GM23338 (cell line): ENCODE data around the gene CMSS1. TPM values are rescaled to one million over a fixed set of nuclear protein-coding genes. Genes with fewer than 3 reads are reported as not detected.

Experiments
- ATAC-seq: fragments of 200-7000 bp; cut with Tn5 transposase; 3 replicates; pipeline ENCODE4 v1.9.1; 2020
- DNase-seq: peaks from one replicate; pipeline ENCODE4 v3.0.0-alpha.2; 2015; ENCODE audit warnings: low spot score
- H2AFZ ChIP-seq: fragments of 200-600 bp; sonication (generic); 2 replicates; pipeline ENCODE4 v1.8.0; 2016; ENCODE audit warnings: antibody characterized with exemption, mild to moderate bottlenecking, moderate library complexity
- H3F3A ChIP-seq: fragments of 200-600 bp; sonication (generic); replicated peaks from 2 replicates; pipeline ENCODE4 v1.8.0; 2017; ENCODE audit warnings: antibody characterized with exemption, mixed run types, low read depth
- H3K27ac ChIP-seq: fragments of 200-600 bp; sonication (generic); 2 replicates; pipeline ENCODE4 v1.6.1; 2016; ENCODE audit warnings: low read depth
- H3K27me3 ChIP-seq: fragments of 200-600 bp; sonication (generic); 2 replicates; pipeline ENCODE4 v1.8.0; 2016; ENCODE audit warnings: mild to moderate bottlenecking, mixed run types, moderate library complexity; ENCODE audit not compliant: insufficient read depth
- H3K36me3 ChIP-seq: fragments of 200-600 bp; sonication (generic); 2 replicates; pipeline ENCODE4 v1.8.0; 2016; ENCODE audit warnings: mild to moderate bottlenecking; ENCODE audit not compliant: insufficient read depth
- H3K4me1 ChIP-seq: fragments of 200-600 bp; sonication (generic); 2 replicates; pipeline ENCODE4 v1.8.0; 2016; ENCODE audit warnings: mild to moderate bottlenecking, moderate library complexity; ENCODE audit not compliant: insufficient read depth
- H3K4me2 ChIP-seq: fragments of 200-600 bp; sonication (generic); 2 replicates; pipeline ENCODE4 v1.7.1; 2017; ENCODE audit warnings: mixed run types
- H3K4me3 ChIP-seq: fragments of 200-600 bp; sonication (generic); 2 replicates; pipeline ENCODE4 v1.6.1; 2016; ENCODE audit warnings: mixed run types
- H3K79me2 ChIP-seq: fragments of 200-600 bp; sonication (generic); replicated peaks from 2 replicates; pipeline ENCODE4 v1.8.0; 2017; ENCODE audit warnings: mild to moderate bottlenecking; ENCODE audit not compliant: insufficient read depth
- H3K9me2 ChIP-seq: fragments of 200-600 bp; sonication (generic); 2 replicates; pipeline ENCODE4 v1.8.0; 2017; ENCODE audit not compliant: insufficient read depth
- H4K20me1 ChIP-seq: fragments of 200-600 bp; sonication (generic); replicated peaks from 2 replicates; pipeline ENCODE4 v1.8.0; 2017; ENCODE audit warnings: mild to moderate bottlenecking; ENCODE audit not compliant: insufficient read depth
- H3K27ac Mint-ChIP-seq: 2 replicates; pipeline ENCODE4 v1.8.0; 2020; ENCODE audit warnings: inconsistent platforms, mild to moderate bottlenecking, moderate library complexity, mixed read lengths
- H3K27me3 Mint-ChIP-seq: 3 replicates; pipeline ENCODE4 v1.8.0; 2022; ENCODE audit warnings: low read depth, mild to moderate bottlenecking, moderate library complexity, mixed read lengths, inconsistent platforms; ENCODE audit not compliant: insufficient read depth, poor library complexity
- H3K36me3 Mint-ChIP-seq: 3 replicates; pipeline ENCODE4 v1.8.0; 2021; ENCODE audit warnings: low read depth, mild to moderate bottlenecking, inconsistent platforms, moderate library complexity, mixed read lengths
- H3K4me1 Mint-ChIP-seq: 3 replicates; pipeline ENCODE4 v1.8.0; 2020; ENCODE audit warnings: mild to moderate bottlenecking, inconsistent platforms, mixed read lengths
- H3K4me3 Mint-ChIP-seq: 3 replicates; pipeline ENCODE4 v1.8.0; 2021; ENCODE audit warnings: moderate library complexity, mild to moderate bottlenecking, inconsistent platforms, mixed read lengths
- H3K9me3 Mint-ChIP-seq: 3 replicates; pipeline ENCODE4 v1.8.0; 2020; ENCODE audit warnings: moderate library complexity, mild to moderate bottlenecking, inconsistent platforms, mixed read lengths
- CTCF ChIP-seq, 2 experiments: fragments of 200-600 bp in 1 of 2; sonication (generic) in 1 of 2; conservative IDR thresholded peaks; 2 replicates each; pipeline versions ENCODE4 v1.5.1 to v1.6.1; 2016 to 2017; ENCODE audit warnings: antibody characterized with exemption in 2 of 2, low read depth in 2 of 2, mild to moderate bottlenecking in 2 of 2, moderate library complexity in 1 of 2
- POLR2AphosphoS5 ChIP-seq: IDR thresholded peaks from 2 replicates; pipeline ENCODE4 v1.6.1; 2016; ENCODE audit warnings: antibody characterized with exemption, low read depth
- STAT1 ChIP-seq: IDR thresholded peaks from one replicate; pipeline ENCODE4 v1.6.1; 2016; ENCODE audit warnings: antibody characterized with exemption; ENCODE audit not compliant: unreplicated experiment
- ZNF114 ChIP-seq: fragments of 250-450 bp; sonication (Bioruptor Pico); IDR thresholded peaks from 2 replicates; pipeline ENCODE4 v1.5.0; 2020; ENCODE audit warnings: mild to moderate bottlenecking, moderate library complexity
- ZNF331 ChIP-seq: fragments of 250-450 bp; sonication (Bioruptor Pico); IDR thresholded peaks from 2 replicates; pipeline ENCODE4 v1.5.0; 2020; ENCODE audit warnings: low read depth, mild to moderate bottlenecking, moderate library complexity
- polyA plus RNA-seq: library from polyadenylated mRNA; unstranded; fragments of >200 nt; fragmentation: Nextera tagmentation; extraction: Ambion mirVana; gene quantifications from 2 replicates; pipeline ENCODE4 v1.2.1, GENCODE V29; 2016
- total RNA-seq: library from RNA; depleted of rRNA; stranded (reverse); fragments of >200 nt; shearing (Covaris generic); gene quantifications from 2 replicates; pipeline ENCODE4 v1.2.3, GENCODE V29; 2014
- TF ChIP-seq, protein P1 (sequence below): fragments of 250-450 bp; sonication (Bioruptor Pico); IDR thresholded peaks from 2 replicates; pipeline ENCODE4 v1.5.0; 2020; ENCODE audit warnings: mild to moderate bottlenecking, moderate library complexity
- TF ChIP-seq, protein P2 (sequence below): IDR thresholded peaks from 2 replicates; pipeline ENCODE4 v1.6.1; 2016; ENCODE audit warnings: antibody characterized with exemption
- TF ChIP-seq, protein P3 (sequence below): IDR thresholded peaks from one replicate; pipeline ENCODE4 v1.6.1; 2018; ENCODE audit warnings: antibody characterized with exemption; ENCODE audit not compliant: unreplicated experiment

CMSS1 gene
- total and polyA plus RNA-seq, 2 experiments from 2014 or later: 39.4 to 187 TPM

DNA sequence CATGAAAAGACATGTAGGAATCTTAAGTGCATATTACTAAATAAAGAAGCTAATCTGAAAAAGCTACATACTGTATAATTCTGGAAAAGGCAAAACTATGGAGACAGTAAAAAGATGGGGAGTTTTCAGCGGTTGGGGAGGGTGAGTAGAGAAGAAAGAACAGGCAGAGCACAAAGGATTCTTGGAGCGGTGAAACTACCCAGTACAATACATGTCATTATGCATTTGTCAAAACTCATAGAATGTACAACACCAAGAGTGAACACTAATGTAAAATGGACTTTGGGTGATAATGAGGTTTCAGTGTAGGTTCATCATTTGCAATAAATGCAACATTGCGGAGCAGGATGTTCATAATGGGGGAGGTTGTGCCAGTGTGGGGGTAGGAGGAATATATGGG lies 45.5 kb upstream of the CMSS1 start (continued):
- TF ChIP-seq, protein P1, sequence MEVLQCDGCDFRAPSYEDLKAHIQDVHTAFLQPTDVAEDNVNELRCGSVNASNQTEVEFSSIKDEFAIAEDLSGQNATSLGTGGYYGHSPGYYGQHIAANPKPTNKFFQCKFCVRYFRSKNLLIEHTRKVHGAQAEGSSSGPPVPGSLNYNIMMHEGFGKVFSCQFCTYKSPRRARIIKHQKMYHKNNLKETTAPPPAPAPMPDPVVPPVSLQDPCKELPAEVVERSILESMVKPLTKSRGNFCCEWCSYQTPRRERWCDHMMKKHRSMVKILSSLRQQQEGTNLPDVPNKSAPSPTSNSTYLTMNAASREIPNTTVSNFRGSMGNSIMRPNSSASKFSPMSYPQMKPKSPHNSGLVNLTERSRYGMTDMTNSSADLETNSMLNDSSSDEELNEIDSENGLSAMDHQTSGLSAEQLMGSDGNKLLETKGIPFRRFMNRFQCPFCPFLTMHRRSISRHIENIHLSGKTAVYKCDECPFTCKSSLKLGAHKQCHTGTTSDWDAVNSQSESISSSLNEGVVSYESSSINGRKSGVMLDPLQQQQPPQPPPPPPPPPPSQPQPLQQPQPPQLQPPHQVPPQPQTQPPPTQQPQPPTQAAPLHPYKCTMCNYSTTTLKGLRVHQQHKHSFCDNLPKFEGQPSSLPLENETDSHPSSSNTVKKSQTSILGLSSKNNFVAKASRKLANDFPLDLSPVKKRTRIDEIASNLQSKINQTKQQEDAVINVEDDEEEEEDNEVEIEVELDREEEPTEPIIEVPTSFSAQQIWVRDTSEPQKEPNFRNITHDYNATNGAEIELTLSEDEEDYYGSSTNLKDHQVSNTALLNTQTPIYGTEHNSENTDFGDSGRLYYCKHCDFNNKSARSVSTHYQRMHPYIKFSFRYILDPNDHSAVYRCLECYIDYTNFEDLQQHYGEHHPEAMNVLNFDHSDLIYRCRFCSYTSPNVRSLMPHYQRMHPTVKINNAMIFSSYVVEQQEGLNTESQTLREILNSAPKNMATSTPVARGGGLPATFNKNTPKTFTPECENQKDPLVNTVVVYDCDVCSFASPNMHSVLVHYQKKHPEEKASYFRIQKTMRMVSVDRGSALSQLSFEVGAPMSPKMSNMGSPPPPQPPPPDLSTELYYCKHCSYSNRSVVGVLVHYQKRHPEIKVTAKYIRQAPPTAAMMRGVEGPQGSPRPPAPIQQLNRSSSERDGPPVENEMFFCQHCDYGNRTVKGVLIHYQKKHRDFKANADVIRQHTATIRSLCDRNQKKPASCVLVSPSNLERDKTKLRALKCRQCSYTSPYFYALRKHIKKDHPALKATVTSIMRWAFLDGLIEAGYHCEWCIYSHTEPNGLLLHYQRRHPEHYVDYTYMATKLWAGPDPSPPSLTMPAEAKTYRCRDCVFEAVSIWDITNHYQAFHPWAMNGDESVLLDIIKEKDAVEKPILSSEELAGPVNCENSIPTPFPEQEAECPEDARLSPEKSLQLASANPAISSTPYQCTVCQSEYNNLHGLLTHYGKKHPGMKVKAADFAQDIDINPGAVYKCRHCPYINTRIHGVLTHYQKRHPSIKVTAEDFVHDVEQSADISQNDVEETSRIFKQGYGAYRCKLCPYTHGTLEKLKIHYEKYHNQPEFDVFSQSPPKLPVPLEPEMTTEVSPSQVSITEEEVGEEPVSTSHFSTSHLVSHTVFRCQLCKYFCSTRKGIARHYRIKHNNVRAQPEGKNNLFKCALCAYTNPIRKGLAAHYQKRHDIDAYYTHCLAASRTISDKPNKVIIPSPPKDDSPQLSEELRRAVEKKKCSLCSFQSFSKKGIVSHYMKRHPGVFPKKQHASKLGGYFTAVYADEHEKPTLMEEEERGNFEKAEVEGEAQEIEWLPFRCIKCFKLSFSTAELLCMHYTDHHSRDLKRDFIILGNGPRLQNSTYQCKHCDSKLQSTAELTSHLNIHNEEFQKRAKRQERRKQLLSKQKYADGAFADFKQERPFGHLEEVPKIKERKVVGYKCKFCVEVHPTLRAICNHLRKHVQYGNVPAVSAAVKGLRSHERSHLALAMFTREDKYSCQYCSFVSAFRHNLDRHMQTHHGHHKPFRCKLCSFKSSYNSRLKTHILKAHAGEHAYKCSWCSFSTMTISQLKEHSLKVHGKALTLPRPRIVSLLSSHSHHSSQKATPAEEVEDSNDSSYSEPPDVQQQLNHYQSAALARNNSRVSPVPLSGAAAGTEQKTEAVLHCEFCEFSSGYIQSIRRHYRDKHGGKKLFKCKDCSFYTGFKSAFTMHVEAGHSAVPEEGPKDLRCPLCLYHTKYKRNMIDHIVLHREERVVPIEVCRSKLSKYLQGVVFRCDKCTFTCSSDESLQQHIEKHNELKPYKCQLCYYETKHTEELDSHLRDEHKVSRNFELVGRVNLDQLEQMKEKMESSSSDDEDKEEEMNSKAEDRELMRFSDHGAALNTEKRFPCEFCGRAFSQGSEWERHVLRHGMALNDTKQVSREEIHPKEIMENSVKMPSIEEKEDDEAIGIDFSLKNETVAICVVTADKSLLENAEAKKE: no peak

- Mint-ChIP-seq H3K4me3 (no peak overlapping the region), H3K27ac (no peak overlapping the region), H3K36me3 (no peaks in the 10 kb centered on the region), H3K4me1 (peaks cover 9% of the 10 kb centered on the region), H3K9me3 (no peaks in the 10 kb centered on the region), H3K27me3 (no peaks in the 10 kb centered on the region)
- H3K4me2 ChIP-seq: no peak overlapping the region
- H3F3A ChIP-seq: no peaks in the 10 kb centered on the region
- H3K4me3 ChIP-seq: no peak overlapping the region
- H3K27me3 ChIP-seq: no peaks in the 10 kb centered on the region
- no peak overlapping the region for H2AFZ ChIP-seq
- no peak overlapping the region for H3K27ac ChIP-seq
- H3K9me2 ChIP-seq: peaks cover 25% of the 10 kb centered on the region
- H3K4me1 ChIP-seq: peaks cover 6% of the 10 kb centered on the region; the same call in 1 of the 2 replicates
- no peaks in the 10 kb centered on the region for H3K79me2 ChIP-seq
- H4K20me1 ChIP-seq: no peaks in the 10 kb centered on the region
- ATAC-seq: no peak
- no peak for DNase-seq
- H3K36me3 ChIP-seq: no peaks in the 10 kb centered on the region
- TF ChIP-seq POLR2AphosphoS5 (no peak), CTCF (conservative IDR thresholded peaks at IDR 0.05; ENCODE audit: low read depth in 2 of 2) (no peak), ZNF114 (no peak), ZNF331 (CRISPR knock-in tag) (no peak), STAT1 (no peak)
- TF ChIP-seq, protein P2, sequence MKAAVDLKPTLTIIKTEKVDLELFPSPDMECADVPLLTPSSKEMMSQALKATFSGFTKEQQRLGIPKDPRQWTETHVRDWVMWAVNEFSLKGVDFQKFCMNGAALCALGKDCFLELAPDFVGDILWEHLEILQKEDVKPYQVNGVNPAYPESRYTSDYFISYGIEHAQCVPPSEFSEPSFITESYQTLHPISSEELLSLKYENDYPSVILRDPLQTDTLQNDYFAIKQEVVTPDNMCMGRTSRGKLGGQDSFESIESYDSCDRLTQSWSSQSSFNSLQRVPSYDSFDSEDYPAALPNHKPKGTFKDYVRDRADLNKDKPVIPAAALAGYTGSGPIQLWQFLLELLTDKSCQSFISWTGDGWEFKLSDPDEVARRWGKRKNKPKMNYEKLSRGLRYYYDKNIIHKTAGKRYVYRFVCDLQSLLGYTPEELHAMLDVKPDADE: no peak
- TF ChIP-seq, protein P3, sequence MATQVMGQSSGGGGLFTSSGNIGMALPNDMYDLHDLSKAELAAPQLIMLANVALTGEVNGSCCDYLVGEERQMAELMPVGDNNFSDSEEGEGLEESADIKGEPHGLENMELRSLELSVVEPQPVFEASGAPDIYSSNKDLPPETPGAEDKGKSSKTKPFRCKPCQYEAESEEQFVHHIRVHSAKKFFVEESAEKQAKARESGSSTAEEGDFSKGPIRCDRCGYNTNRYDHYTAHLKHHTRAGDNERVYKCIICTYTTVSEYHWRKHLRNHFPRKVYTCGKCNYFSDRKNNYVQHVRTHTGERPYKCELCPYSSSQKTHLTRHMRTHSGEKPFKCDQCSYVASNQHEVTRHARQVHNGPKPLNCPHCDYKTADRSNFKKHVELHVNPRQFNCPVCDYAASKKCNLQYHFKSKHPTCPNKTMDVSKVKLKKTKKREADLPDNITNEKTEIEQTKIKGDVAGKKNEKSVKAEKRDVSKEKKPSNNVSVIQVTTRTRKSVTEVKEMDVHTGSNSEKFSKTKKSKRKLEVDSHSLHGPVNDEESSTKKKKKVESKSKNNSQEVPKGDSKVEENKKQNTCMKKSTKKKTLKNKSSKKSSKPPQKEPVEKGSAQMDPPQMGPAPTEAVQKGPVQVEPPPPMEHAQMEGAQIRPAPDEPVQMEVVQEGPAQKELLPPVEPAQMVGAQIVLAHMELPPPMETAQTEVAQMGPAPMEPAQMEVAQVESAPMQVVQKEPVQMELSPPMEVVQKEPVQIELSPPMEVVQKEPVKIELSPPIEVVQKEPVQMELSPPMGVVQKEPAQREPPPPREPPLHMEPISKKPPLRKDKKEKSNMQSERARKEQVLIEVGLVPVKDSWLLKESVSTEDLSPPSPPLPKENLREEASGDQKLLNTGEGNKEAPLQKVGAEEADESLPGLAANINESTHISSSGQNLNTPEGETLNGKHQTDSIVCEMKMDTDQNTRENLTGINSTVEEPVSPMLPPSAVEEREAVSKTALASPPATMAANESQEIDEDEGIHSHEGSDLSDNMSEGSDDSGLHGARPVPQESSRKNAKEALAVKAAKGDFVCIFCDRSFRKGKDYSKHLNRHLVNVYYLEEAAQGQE: no peak
Observed at GRCh38 chr3:99772671-99773070, 45.0 kb upstream of the CMSS1 start.
